A673 (cell line): ENCODE measurements around the gene ASAP3. TPM values are rescaled to one million over a fixed set of nuclear protein-coding genes. Genes with fewer than 3 reads are reported as not detected.

Experiments
- BruUV-seq: library from RNA; stranded (reverse); fragments of 400-500 nt; replicated peaks from 2 replicates; lab custom pipeline; 2021; lab: Mats Ljungman, UMichigan
- CTCF ChIA-PET: fragments of 300-600 bp; sonication (Branson Sonifier 250); formaldehyde crosslinking; loops from one replicate; lab custom pipeline; 2022; ENCODE audit warnings: antibody characterized with exemption; lab: Charles Lee
- POLR2A ChIA-PET: fragments of 300-600 bp; sonication (Branson Sonifier 250); formaldehyde crosslinking; loops from one replicate; lab custom pipeline; 2022; ENCODE audit warnings: antibody characterized with exemption; ENCODE audit not compliant: low non-redundant PET; lab: Charles Lee
- DNase-seq: peaks from one replicate; pipeline ENCODE4 v3.0.0-alpha.2; 2015; ENCODE audit warnings: low spot score
- H3K27ac ChIP-seq: fragments of 200-600 bp; sonication (generic); 2 replicates; pipeline ENCODE4 v1.5.1; 2016; ENCODE audit warnings: mixed run types, low read depth, mild to moderate bottlenecking, mixed read lengths, antibody characterized with exemption, low read length; ENCODE audit not compliant: poor library complexity, severe bottlenecking
- H3K27me3 ChIP-seq: fragments of 200-600 bp; sonication (generic); replicated peaks from 2 replicates; pipeline ENCODE4 v1.6.1; 2017; ENCODE audit warnings: mixed run types, low read depth, mild to moderate bottlenecking, mixed read lengths, antibody characterized with exemption, low read length; ENCODE audit not compliant: insufficient read depth, poor library complexity
- H3K36me3 ChIP-seq: fragments of 200-600 bp; sonication (generic); 2 replicates; pipeline ENCODE4 v1.6.1; 2016; ENCODE audit warnings: mixed run types, mild to moderate bottlenecking, mixed read lengths, antibody characterized with exemption, low read length; ENCODE audit not compliant: insufficient read depth, poor library complexity, severe bottlenecking
- H3K4me1 ChIP-seq: fragments of 200-600 bp; sonication (generic); 2 replicates; pipeline ENCODE4 v1.6.1; 2017; ENCODE audit warnings: mixed run types, mild to moderate bottlenecking, mixed read lengths, antibody characterized with exemption, low read length; ENCODE audit not compliant: insufficient read depth, poor library complexity, severe bottlenecking
- H3K4me3 ChIP-seq: fragments of 200-600 bp; sonication (generic); 2 replicates; pipeline ENCODE4 v1.5.1; 2016; ENCODE audit warnings: low read depth, mixed run types, mild to moderate bottlenecking, mixed read lengths, low read length; ENCODE audit not compliant: poor library complexity, severe bottlenecking
- H3K9me3 ChIP-seq: fragments of 200-600 bp; sonication (generic); 2 replicates; pipeline ENCODE4 v1.6.1; 2016; ENCODE audit warnings: mixed run types, low read depth, mild to moderate bottlenecking, mixed read lengths, antibody characterized with exemption, low read length; ENCODE audit not compliant: poor library complexity, severe bottlenecking
- CTCF ChIP-seq: fragments of 300-800, 200-600 bp; sonication (generic); conservative IDR thresholded peaks from 2 replicates; pipeline ENCODE4 v1.5.1; 2017; ENCODE audit warnings: low read depth, mild to moderate bottlenecking, antibody characterized with exemption, low read length, moderate library complexity, mixed read lengths
- EZH2 ChIP-seq: fragments of 200-600 bp; sonication (generic); IDR thresholded peaks from 2 replicates; pipeline ENCODE4 v1.6.1; 2017; ENCODE audit warnings: borderline replicate concordance, low read depth, mild to moderate bottlenecking, mixed read lengths, antibody characterized with exemption, low read length; ENCODE audit not compliant: poor library complexity, severe bottlenecking
- intact Hi-C: fragments of 100-400 bp; cut with micrococcal nuclease; formaldehyde crosslinking; loops from one replicate; pipeline ENCODE4 v1.10.0; 2022; ENCODE audit not compliant: unreplicated experiment
- total RNA-seq: library from RNA; stranded (reverse); gene quantifications from 2 replicates; pipeline ENCODE4 v1.2.3, GENCODE V29; 2021

ASAP3 gene
- total RNA-seq, 1 experiment from 2014 or later: 7.8 TPM

- intact Hi-C loops: no loop called here
- TF ChIP-seq EZH2: no peak
- no peak for TF ChIP-seq CTCF
- Histone ChIP-seq H3K36me3 (no peaks in the 10 kb centered on the region), H3K27ac (no peak overlapping the region), H3K9me3 (no peaks in the 10 kb centered on the region), H3K27me3 (no peaks in the 10 kb centered on the region), H3K4me3 (no peak overlapping the region), H3K4me1 (no peaks in the 10 kb centered on the region)
- no peak for DNase-seq
- BruUV-seq: no TSS peak
- ChIA-PET POLR2A (no interaction called here), CTCF (no interaction called here)
Observed at GRCh38 chr1:23444104-23444533, 39.9 kb downstream of the ASAP3 start.

- ChIA-PET CTCF (no interaction called here), POLR2A (no interaction called here)
- no TSS peak for BruUV-seq
- intact Hi-C loops: no loop called here
- no peaks in the 10 kb centered on the region for H3K9me3 ChIP-seq
- TF ChIP-seq EZH2: no peak
- TF ChIP-seq CTCF: no peak
- no peak overlapping the region for H3K27ac ChIP-seq
- no peak overlapping the region for H3K4me3 ChIP-seq
- no peak for DNase-seq
- H3K4me1 ChIP-seq: no peaks in the 10 kb centered on the region
- no peaks in the 10 kb centered on the region for H3K27me3 ChIP-seq
- no peaks in the 10 kb centered on the region for H3K36me3 ChIP-seq
Observed at GRCh38 chr1:23442751-23443150, 41.2 kb downstream of the ASAP3 start.

DNA sequence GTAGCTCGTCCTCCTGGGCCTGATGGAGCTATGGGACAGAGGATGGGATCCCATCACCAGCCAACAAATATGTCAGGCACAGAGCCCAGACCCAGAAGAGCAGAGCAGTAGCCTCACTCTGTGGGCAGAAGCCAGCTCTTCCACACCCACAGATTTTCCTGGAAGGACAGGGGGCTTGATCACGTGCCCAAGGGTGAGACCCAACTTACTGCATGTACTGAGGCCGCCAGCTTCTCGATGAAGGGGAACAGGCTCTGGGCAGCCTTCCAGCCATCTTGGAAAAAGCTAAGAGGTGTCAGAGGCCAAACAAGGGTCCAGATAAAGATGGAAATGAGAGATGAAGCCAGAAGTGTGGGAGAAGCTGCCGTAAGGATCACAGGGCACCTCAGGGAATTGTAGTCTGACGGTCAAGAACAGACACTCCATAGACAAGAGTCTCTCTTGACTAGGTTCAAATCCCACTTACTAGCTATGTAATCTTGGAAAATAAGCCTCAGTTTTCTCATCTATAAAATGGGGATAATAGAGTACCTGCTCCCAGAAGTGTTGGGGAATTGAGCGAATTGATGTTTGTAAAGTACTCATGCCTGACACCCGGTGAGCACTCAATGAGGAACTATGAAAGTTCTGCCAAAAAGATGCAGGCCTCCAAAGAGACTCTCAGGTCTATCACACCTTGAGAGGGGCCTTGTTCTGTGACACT is 42.4 kb downstream of the ASAP3 start:
- H3K27ac ChIP-seq: no peak overlapping the region
- no peak for TF ChIP-seq EZH2
- TF ChIP-seq CTCF: no peak
- no peak for DNase-seq
- ChIA-PET POLR2A (no interaction called here), CTCF (interaction anchor here (0.9 kb wide), 1 partner anchor 193 kb away, joined by 3 read pairs; no protein-coding TSS in a partner anchor)
- H3K4me1 ChIP-seq: no peaks in the 10 kb centered on the region
- no peaks in the 10 kb centered on the region for H3K9me3 ChIP-seq
- no peaks in the 10 kb centered on the region for H3K27me3 ChIP-seq
- no TSS peak for BruUV-seq
- no peak overlapping the region for H3K4me3 ChIP-seq
- H3K36me3 ChIP-seq: no peaks in the 10 kb centered on the region
- intact Hi-C loops: no loop called here
